Mucosa of rectum (tissue), 2 donors: ENCODE data around the gene INPP4A.

ENCODE experiments used
- H3K27ac ChIP-seq, 2 donors: one replicate each; pipeline ENCODE4 v1.7.0; 2013; ENCODE audit warnings: inconsistent platforms in 2 of 2, low read depth in 2 of 2, low read length in 2 of 2
- H3K27me3 ChIP-seq, 2 donors: one replicate each; pipeline ENCODE4 v1.7.0; 2013; ENCODE audit warnings: low read length in 2 of 2; ENCODE audit not compliant: control insufficient read depth in 2 of 2, insufficient read depth in 2 of 2
- H3K36me3 ChIP-seq, 2 donors: one replicate each; pipeline ENCODE4 v1.7.0; 2013; ENCODE audit warnings: low read length in 2 of 2; ENCODE audit not compliant: control insufficient read depth in 2 of 2, insufficient read depth in 2 of 2
- H3K4me1 ChIP-seq, 2 donors: one replicate each; pipeline ENCODE4 v1.7.0; 2013; ENCODE audit warnings: low read length in 2 of 2, mild to moderate bottlenecking in 1 of 2; ENCODE audit not compliant: control insufficient read depth in 2 of 2, insufficient read depth in 2 of 2
- H3K4me3 ChIP-seq, 2 donors: one replicate each; pipeline ENCODE4 v1.7.0; 2013; ENCODE audit warnings: low read length in 2 of 2
- H3K9ac ChIP-seq, 2 donors: one replicate each; pipeline ENCODE4 v1.7.0; 2013; ENCODE audit warnings: low read length in 2 of 2, low read depth in 1 of 2, mild to moderate bottlenecking in 1 of 2
- H3K9me3 ChIP-seq, 2 donors: one replicate each; pipeline ENCODE4 v1.7.0; 2013; ENCODE audit warnings: low read length in 2 of 2; ENCODE audit not compliant: control insufficient read depth in 2 of 2
- donor health status: healthy.
- donor health status: Normal muscosa, but diverticular disease.

The INPP4A gene

DNA sequence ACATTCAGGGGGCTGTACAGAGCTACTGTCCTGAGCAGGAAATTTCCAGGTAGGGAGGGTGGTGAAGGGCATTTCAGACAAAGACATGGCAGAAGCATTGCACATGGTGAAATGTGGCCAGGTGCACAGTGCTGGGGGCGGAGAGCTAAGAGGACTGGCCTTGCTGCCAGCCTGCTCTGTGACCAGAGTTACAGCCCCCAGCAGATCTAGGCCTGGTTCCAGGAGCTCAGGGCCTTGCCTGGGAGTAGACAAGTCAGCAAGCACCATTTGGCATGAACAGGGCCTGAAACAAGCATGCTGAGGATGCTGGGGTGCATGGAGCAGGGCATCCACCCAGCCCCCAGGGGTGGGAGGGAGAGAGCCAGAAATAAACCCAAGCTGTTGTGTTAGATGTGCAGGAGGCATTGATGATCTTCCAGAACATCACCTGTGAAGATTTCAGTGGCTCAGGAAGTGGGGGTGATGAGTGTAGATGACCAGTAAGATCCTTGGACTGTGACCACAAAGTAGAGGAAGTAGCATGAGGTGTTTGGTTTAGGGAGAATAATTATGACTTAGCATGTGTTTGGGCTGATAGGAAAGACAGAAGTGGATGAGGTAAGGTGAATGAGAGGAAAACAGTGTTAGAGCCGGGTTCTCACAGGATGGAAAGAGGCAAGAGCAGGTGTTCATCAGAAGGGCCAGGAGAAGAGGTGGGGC lies 102.6 kb downstream of the INPP4A start:
- no peaks in the 10 kb centered on the region for H3K4me1 ChIP-seq
- no peak overlapping the region for H3K9ac ChIP-seq
- H3K36me3 ChIP-seq = peaks cover 36 to 50% of the 10 kb centered on the region in 2 donors
- H3K9me3 ChIP-seq = no peaks in the 10 kb centered on the region
- no peak overlapping the region for H3K27ac ChIP-seq
- H3K4me3 ChIP-seq = no peak overlapping the region
- no peaks in the 10 kb centered on the region for H3K27me3 ChIP-seq

DNA sequence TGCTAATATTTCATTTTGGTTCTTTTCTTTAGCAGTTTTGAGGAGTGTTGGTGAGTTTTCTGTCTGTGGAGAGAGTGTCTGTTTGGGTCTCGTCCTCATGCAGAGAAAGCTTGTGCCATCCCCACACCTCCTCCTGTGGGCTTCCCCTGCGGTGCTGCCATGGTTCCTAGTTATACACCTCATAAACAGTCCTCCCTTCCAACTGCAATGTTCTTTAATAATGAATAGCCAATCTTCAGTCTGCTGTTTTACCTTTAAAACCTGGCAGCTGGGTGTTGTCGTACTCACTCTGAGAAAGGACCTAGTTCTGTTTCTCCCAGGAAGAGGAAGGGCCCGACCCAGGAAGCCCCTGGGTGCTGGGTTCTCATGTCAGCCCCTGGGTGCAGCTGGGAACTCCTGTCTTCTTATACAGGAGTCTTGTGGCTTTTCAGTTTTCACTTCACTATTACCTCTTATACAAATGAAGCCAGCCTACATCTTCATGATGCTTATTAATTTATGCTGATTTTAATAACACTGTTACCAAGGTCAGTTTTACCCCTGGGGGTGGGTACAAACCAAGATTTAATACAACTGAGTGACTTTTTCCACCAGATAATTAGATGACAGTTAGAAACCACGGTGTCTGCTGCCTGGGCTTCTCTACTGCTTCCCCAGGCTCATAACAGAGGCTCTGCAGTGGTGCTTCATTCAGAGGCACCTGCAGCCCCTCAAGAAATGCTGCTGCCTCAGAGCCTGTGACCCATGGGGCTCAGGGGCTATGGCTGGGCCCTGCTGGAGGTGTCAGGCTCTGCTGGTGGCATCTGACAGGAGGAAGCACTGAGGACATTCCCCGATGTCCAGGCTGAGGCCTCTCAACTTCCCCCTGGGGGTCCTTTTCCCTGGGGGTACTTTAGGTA lies 104.5 kb downstream of the INPP4A start:
- Histone ChIP-seq H3K4me3 (no peak overlapping the region), H3K36me3 (peaks cover 38 to 54% of the 10 kb centered on the region in 2 donors), H3K9me3 (no peaks in the 10 kb centered on the region), H3K9ac (no peak overlapping the region), H3K27ac (no peak overlapping the region), H3K27me3 (no peaks in the 10 kb centered on the region), H3K4me1 (no peaks in the 10 kb centered on the region)

DNA sequence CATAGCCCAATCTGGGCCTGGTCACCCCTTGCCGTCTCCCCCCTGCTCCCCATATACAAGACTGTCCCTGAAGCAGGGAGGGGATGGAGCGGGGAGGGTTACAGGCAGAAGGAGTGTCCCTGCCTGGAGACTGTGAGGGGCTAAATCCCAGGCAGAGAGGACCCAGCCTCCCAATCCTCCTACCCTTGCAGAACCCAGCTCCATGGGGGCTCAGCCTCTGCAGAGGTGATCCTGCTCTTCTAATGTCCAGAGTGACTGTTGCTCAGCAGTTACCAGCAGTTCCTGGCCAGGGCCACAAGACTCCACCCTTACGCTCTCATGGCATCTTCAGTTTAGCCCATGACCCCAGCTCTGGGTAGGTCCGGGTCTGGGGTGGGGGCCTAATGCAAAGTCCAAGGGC lies 105.5 kb downstream of the INPP4A start:
- H3K9ac ChIP-seq = no peak overlapping the region
- H3K27me3 ChIP-seq = no peaks in the 10 kb centered on the region
- H3K4me1 ChIP-seq = no peaks in the 10 kb centered on the region
- H3K9me3 ChIP-seq = no peaks in the 10 kb centered on the region
- H3K36me3 ChIP-seq = peaks cover 43 to 52% of the 10 kb centered on the region in 2 donors
- no peak overlapping the region for H3K27ac ChIP-seq
- H3K4me3 ChIP-seq = no peak overlapping the region

DNA sequence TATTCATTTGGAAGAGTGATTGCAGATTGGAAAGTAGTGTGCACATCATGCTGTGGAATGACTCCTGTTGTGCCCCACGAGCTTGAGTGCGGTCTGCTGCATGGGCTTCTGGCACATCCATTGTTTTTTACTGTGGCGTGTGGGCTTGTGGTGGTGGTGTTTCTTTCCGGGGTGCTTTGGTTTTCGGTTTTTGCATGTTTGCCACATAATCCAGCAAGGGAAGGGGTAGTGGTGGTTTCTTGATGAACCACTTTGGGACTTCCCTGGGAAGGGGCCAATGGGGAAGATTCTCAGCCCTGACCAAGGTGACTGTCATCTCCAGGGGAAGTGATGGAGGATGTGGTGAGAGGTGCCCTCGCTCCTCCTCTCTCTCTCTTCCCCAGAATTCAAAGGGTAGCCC lies 106.7 kb downstream of the INPP4A start:
- Histone ChIP-seq H3K9ac (no peak overlapping the region), H3K36me3 (peaks cover 44 to 52% of the 10 kb centered on the region in 2 donors), H3K4me3 (no peak overlapping the region), H3K9me3 (no peaks in the 10 kb centered on the region), H3K27me3 (no peaks in the 10 kb centered on the region), H3K4me1 (no peaks in the 10 kb centered on the region), H3K27ac (no peak overlapping the region)

DNA sequence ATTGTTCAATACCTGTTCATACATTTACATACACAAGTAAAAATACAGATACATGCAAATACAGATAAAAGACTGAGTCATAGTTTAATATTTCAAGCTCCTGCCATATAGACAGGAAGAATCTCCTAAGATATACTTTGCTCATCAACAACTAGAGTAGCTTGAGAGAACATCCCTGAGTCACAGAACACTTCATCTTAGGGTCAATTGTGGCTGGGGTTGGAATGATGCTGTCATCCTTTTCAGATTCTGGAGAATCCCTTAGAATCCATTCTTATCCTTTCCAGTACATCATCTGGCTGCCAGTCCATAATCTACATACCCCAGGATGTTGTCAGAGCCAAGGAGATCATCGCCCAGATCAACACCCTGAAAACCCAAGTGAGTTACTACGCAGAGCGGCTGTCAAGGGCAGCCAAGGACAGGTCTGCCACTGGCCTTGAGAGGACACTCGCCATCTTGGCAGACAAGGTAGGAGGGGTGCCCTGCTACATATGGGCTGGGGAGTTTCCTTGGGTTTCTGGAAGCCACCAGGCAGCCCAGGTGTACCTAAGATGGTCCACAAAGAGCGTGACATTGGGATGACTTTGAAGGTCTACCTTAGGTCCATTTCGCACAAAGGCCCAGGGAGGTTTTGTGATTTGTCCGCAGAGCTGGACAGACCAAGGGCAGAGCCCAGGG lies 108.0 kb downstream of the INPP4A start:
- Histone ChIP-seq H3K9ac (no peak overlapping the region), H3K36me3 (peaks cover 32 to 41% of the 10 kb centered on the region in 2 donors), H3K27ac (no peak overlapping the region), H3K9me3 (no peaks in the 10 kb centered on the region), H3K27me3 (no peaks in the 10 kb centered on the region), H3K4me3 (no peak overlapping the region), H3K4me1 (no peaks in the 10 kb centered on the region)

DNA sequence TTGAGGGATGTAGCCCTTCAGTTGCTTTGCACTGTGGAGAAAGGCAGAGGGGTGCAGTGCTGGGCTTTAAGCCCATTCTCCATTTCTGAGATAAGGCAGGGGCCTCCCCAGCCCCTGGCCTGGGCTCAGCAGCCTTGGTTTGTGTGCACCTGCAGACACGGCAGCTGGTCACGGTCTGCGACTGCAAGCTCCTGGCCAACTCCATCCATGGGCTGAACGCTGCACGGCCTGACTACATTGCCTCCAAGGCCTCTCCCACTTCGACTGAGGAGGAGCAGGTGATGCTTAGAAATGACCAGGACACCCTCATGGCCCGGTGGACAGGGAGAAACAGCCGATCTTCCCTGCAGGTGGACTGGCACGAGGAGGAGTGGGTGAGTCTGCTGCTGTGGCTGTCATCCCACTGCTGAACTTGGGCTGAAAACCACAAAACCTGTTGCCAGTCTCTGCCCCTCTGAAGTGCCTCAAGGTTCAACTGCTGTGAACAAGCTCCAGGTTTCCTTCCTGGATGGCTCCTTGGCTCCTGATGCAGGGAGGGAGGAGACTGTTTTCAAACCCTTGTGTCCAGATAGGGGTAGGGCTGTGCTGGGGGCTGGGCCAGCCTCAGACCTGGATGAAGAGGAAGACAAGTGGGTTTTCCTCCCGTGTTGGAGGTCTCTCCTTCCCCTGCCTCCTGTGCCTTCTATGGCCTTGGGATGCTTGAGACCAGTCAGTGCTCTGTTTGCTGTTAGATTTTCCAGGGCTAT lies 109.6 kb downstream of the INPP4A start:
- Histone ChIP-seq H3K4me3 (no peak overlapping the region), H3K9ac (no peak overlapping the region), H3K36me3 (peaks cover 29 to 40% of the 10 kb centered on the region in 2 donors), H3K9me3 (no peaks in the 10 kb centered on the region), H3K27me3 (no peaks in the 10 kb centered on the region), H3K27ac (no peak overlapping the region), H3K4me1 (peaks cover 0 to 3% of the 10 kb centered on the region in 2 donors)

DNA sequence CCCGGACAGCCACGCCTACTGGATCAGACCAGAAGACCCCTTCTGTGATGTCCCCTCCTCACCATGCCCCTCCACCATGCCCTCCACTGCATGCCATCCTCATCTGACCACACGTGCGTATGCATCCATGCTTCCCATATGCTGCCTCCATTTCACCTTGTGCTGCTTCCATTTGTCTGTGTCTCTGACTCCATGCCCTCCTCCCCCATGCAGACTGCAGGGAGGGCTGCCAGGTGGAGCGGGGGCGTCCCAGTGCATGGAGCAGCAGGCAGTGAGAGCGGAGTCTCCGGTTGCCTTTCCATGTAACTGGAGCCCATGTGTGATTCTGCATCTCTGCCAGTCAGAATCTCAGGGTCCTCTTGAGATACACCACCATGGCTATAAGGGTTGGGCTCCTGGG lies 111.0 kb downstream of the INPP4A start:
- Histone ChIP-seq H3K4me3 (no peak overlapping the region), H3K9me3 (no peaks in the 10 kb centered on the region), H3K9ac (no peak overlapping the region), H3K27me3 (no peaks in the 10 kb centered on the region), H3K36me3 (peaks cover 29 to 40% of the 10 kb centered on the region in 2 donors), H3K27ac (no peak overlapping the region), H3K4me1 (peaks cover 0 to 5% of the 10 kb centered on the region in 2 donors)

DNA sequence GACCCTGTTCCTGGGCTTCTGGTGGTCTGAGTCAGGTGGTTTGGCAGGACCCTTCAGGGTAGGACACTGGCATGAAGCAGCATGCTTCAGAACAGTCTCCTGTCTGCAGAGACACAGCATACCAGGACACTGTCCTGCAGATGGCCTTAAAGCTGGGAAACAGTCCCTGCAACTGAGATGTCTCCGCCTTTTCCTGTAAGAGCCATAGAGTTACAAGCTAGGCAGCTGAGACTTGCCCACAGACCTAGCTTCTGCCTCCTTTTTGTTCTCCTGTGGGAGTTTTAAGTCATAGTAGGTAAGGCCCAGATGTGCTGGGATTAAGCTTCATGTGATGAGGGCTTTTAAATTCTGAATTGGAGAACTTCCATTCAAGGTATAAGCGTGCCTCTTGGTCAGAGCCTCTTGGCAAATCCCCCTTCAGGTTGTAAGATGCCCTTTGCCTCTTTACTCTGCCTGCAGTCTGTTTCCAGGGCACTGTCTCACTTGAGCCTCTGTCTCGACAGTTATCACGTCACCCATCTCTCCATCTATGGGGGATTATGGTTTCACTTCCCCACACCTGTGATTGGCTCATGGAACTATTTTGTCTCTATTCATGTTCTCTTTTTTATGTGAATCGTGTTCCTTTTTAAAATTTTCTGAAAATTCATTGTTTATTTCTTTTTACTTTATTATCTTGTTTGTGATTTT lies 111.8 kb downstream of the INPP4A start:
- Histone ChIP-seq H3K4me3 (no peak overlapping the region), H3K36me3 (peaks cover 29 to 36% of the 10 kb centered on the region in 2 donors), H3K27me3 (no peaks in the 10 kb centered on the region), H3K9me3 (no peaks in the 10 kb centered on the region), H3K9ac (no peak overlapping the region), H3K4me1 (peaks cover 0 to 5% of the 10 kb centered on the region in 2 donors), H3K27ac (no peak overlapping the region)

DNA sequence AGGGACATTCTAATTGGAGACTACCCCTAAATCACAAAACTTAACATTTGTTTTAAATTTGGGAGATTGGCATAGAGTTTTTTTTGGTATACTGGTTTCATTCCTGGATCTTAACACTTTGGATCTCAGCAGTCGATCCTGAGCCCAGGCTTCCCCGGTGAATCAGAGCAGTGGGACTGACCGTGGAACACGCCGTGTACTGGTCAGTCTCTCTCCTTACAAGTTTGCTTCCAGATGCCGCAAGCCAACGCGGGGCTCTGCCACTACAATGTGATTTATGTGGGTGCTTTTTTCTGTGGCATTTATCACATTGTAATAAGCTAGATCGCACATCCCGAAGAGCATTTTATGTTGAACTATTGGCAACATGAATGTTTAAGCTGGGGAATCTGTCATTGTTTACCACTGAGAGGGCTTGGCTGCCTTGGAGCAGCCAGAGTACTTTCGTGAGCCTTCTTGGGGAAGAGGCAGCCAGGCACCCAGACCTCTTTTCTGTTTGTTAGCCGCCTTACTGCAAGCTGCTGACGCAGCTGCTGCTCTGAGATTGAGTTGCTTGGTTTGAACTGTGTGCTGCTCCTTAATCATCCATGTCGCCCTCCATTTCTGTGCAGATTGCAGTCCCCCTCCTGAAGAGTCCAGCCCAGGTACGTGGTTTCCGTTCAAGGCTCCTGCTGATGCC lies 114.3 kb downstream of the INPP4A start:
- Histone ChIP-seq H3K27me3 (no peaks in the 10 kb centered on the region), H3K36me3 (peaks cover 25 to 33% of the 10 kb centered on the region in 2 donors), H3K4me3 (no peak overlapping the region), H3K27ac (peak overlapping the region in 1 of 2 donors; percentile 39), H3K4me1 (peaks cover 8 to 12% of the 10 kb centered on the region in 2 donors), H3K9ac (peak overlapping the region in 1 of 2 donors; percentile 27), H3K9me3 (no peaks in the 10 kb centered on the region)
